DOHH2 (cell line): ENCODE results near the gene SUGCT.
A peak's percentile ranks its signal among the peaks of the same experiment; 100 is the strongest.

Experiments
- H3F3A ChIP-seq: fragments of 200-600 bp; sonication (generic), shearing (Covaris generic); 2 replicates; pipeline ENCODE4 v1.6.0; 2016; ENCODE audit warnings: antibody characterized with exemption, mild to moderate bottlenecking; ENCODE audit not compliant: control insufficient read depth, insufficient read depth
- H3K27ac ChIP-seq: fragments of 200-600 bp; sonication (generic); 2 replicates; pipeline ENCODE4 v1.5.1; 2014; ENCODE audit warnings: low read depth, mild to moderate bottlenecking, low read length, moderate library complexity
- H3K27me3 ChIP-seq: fragments of 200-600 bp; sonication (generic); 2 replicates; pipeline ENCODE4 v1.6.1; 2014; ENCODE audit warnings: mild to moderate bottlenecking, low read length, mixed read lengths; ENCODE audit not compliant: control insufficient read depth
- H3K36me3 ChIP-seq: fragments of 200-600 bp; sonication (generic); 2 replicates; pipeline ENCODE4 v1.6.1; 2014; ENCODE audit warnings: mild to moderate bottlenecking, low read length, moderate library complexity, mixed read lengths; ENCODE audit not compliant: control insufficient read depth
- H3K4me1 ChIP-seq: fragments of 200-600 bp; sonication (generic); 2 replicates; pipeline ENCODE4 v1.6.1; 2014; ENCODE audit warnings: mild to moderate bottlenecking, low read length, mixed read lengths; ENCODE audit not compliant: control insufficient read depth
- H3K4me2 ChIP-seq: fragments of 200-600 bp; sonication (generic); 2 replicates; pipeline ENCODE4 v1.6.0; 2014; ENCODE audit warnings: mild to moderate bottlenecking, low read length, moderate library complexity
- H3K4me3 ChIP-seq: fragments of 200-600 bp; sonication (generic); 2 replicates; pipeline ENCODE4 v1.5.1; 2014; ENCODE audit warnings: mild to moderate bottlenecking, low read length, mixed read lengths
- H3K79me2 ChIP-seq: fragments of 200-600 bp; sonication (generic); 2 replicates; pipeline ENCODE4 v1.6.1; 2014; ENCODE audit warnings: mild to moderate bottlenecking, low read length, mixed read lengths; ENCODE audit not compliant: control insufficient read depth
- H3K9me2 ChIP-seq: fragments of 200-600 bp; sonication (generic); replicated peaks from 2 replicates; pipeline ENCODE4 v1.6.1; 2014; ENCODE audit warnings: mild to moderate bottlenecking, low read length, mixed read lengths; ENCODE audit not compliant: control insufficient read depth
- H3K9me3 ChIP-seq: fragments of 200-600 bp; sonication (generic); 2 replicates; pipeline ENCODE4 v1.6.1; 2014; ENCODE audit warnings: antibody characterized with exemption, low read length, mixed read lengths; ENCODE audit not compliant: control insufficient read depth, insufficient read depth
- H4K20me1 ChIP-seq: fragments of 200-600 bp; sonication (generic); 2 replicates; pipeline ENCODE4 v1.6.0; 2014; ENCODE audit warnings: low read depth, mild to moderate bottlenecking, antibody characterized with exemption, low read length, moderate library complexity; ENCODE audit not compliant: control insufficient read depth, insufficient read depth
- CTCF ChIP-seq: fragments of 200-600 bp; sonication (generic); IDR thresholded peaks from one replicate; pipeline ENCODE4 v1.5.1; 2014; ENCODE audit warnings: antibody characterized with exemption, mild to moderate bottlenecking, low read depth, low read length; ENCODE audit not compliant: poor library complexity, severe bottlenecking
- EZH2phosphoT487 ChIP-seq: fragments of 200-600 bp; sonication (generic); IDR thresholded peaks from 2 replicates; pipeline ENCODE4 v1.6.1; 2017; ENCODE audit warnings: borderline replicate concordance, mild to moderate bottlenecking, antibody characterized with exemption, low read length, moderate library complexity, mixed read lengths

Gene SUGCT

GRCh38 chr7:40437936-40438634, 303.3 kb downstream of the SUGCT start:
- Histone ChIP-seq H3K4me3 (no peak overlapping the region), H3K79me2 (no peaks in the 10 kb centered on the region), H3K9me2 (no peaks in the 10 kb centered on the region), H3K9me3 (no peaks in the 10 kb centered on the region), H4K20me1 (no peaks in the 10 kb centered on the region), H3K27ac (no peak overlapping the region), H3F3A (no peaks in the 10 kb centered on the region), H3K36me3 (no peaks in the 10 kb centered on the region), H3K4me1 (no peaks in the 10 kb centered on the region), H3K27me3 (no peaks in the 10 kb centered on the region), H3K4me2 (no peak overlapping the region)
- TF ChIP-seq EZH2phosphoT487: no peak
- TF ChIP-seq CTCF: no peak

DNA sequence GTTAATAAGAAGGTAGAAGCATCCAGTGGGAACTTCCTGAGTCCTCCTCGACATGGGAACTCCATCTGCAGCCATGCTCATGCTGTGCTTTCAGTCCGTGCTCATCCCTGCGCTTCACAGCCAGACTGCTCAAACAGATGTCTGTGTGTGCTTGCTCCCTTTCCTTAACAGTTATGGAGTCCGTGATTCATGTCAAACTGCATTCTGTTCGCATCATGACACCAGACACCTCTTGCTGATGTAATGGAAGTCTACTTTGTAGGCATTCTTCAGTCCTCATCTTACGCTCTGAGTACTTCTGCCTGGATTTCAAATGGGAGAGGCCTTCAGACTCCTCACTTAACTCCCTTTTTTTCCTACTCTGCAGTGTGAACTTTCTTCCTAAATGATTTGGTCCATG, 304.9 kb downstream of the SUGCT start:
- Histone ChIP-seq H4K20me1 (no peaks in the 10 kb centered on the region), H3K9me3 (no peaks in the 10 kb centered on the region), H3F3A (no peaks in the 10 kb centered on the region), H3K36me3 (no peaks in the 10 kb centered on the region), H3K27me3 (no peaks in the 10 kb centered on the region), H3K27ac (no peak overlapping the region), H3K9me2 (no peaks in the 10 kb centered on the region), H3K79me2 (no peaks in the 10 kb centered on the region), H3K4me1 (no peaks in the 10 kb centered on the region), H3K4me2 (no peak overlapping the region), H3K4me3 (no peak overlapping the region)
- TF ChIP-seq EZH2phosphoT487: no peak
- TF ChIP-seq CTCF: no peak

DNA sequence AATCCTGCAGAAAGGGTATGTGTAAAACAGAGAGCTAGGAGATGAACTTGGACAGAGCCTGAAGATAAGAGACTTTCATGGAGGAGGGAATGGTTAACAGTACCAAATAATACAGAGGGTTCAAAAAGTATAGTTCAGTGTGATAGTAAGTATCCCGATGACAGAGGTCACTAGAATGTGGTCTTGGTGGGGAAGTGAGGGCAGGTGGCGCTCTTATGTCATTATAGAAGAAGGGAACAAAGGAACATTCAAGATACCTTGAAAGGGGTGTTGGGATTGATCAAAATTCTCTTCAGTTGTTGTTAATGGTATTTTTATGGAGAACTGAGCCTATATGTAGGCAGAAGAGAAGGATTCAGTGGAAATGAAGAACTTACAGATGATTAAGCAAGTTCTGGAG, 312.5 kb downstream of the SUGCT start:
- H3K9me2 ChIP-seq: no peaks in the 10 kb centered on the region
- H3K27ac ChIP-seq: no peak overlapping the region
- H3K4me3 ChIP-seq: no peak overlapping the region
- no peaks in the 10 kb centered on the region for H3K9me3 ChIP-seq
- H4K20me1 ChIP-seq: no peaks in the 10 kb centered on the region
- no peak overlapping the region for H3K4me2 ChIP-seq
- H3F3A ChIP-seq: no peaks in the 10 kb centered on the region
- TF ChIP-seq EZH2phosphoT487: no peak
- peak; percentile 38 for TF ChIP-seq CTCF
- H3K4me1 ChIP-seq: no peaks in the 10 kb centered on the region
- H3K36me3 ChIP-seq: no peaks in the 10 kb centered on the region
- H3K27me3 ChIP-seq: no peaks in the 10 kb centered on the region
- no peaks in the 10 kb centered on the region for H3K79me2 ChIP-seq
